ENCODE data around the gene INAVA. TPM values are rescaled to one million over a fixed set of nuclear protein-coding genes. Genes with fewer than 3 reads are reported as not detected.

Gene INAVA
- total and polyA plus RNA-seq, 11 donors, result 0.07 to 0.43 (median 0.11) TPM; not detected in 4

- H3K27me3 ChIP-seq, result peaks cover 4 to 40% (median 31%) of the 10 kb centered on the region in 9 donors
- H3K27ac ChIP-seq, result no peak overlapping the region
- intact Hi-C loops (cut with DNase I), result loop anchor here in 1 of 10 donors (5.0 kb wide), 1 partner anchor 149 kb away; no protein-coding TSS in a partner anchor
Observed at GRCh38 chr1:200892958-200893357, 1.7 kb upstream of the INAVA start.

GRCh38 chr1:200893411-200893901, 1.2 kb upstream of the INAVA start:
- DNase-seq (no peak), ATAC-seq (no peak)
- Histone ChIP-seq H3K36me3 (no peaks in the 10 kb centered on the region), H3K9me3 (no peaks in the 10 kb centered on the region), H3K4me1 (peaks cover 0 to 28% (median 11%) of the 10 kb centered on the region in 12 donors), H3K27ac (no peak overlapping the region), H3K4me3 (no peak overlapping the region), H3K27me3 (peaks cover 4 to 37% (median 31%) of the 10 kb centered on the region in 9 donors)
- 77 to 83% (median 81%) methylated on average over 6 of the region's 6 CpGs for WGBS, 4 donors
- TF ChIP-seq POLR2A (IDR thresholded peaks at IDR 0.05) (no peak), CTCF (IDR thresholded peaks at IDR 0.05) (no peak)
- intact Hi-C loops (cut with DNase I), result loop anchor here in 1 of 10 donors (5.0 kb wide), 1 partner anchor 149 kb away; no protein-coding TSS in a partner anchor

More at GRCh38 chr1:200892958-200893357, 1.7 kb upstream of the INAVA start:
- DNase-seq, result no peak
- no peaks in the 10 kb centered on the region for H3K9me3 ChIP-seq
- no peak for TF ChIP-seq CTCF (IDR thresholded peaks at IDR 0.05)
- no peak for TF ChIP-seq POLR2A (IDR thresholded peaks at IDR 0.05)
- H3K36me3 ChIP-seq, result no peaks in the 10 kb centered on the region
- ATAC-seq, result no peak
- peaks cover 0 to 33% (median 11%) of the 10 kb centered on the region in 12 donors for H3K4me1 ChIP-seq
- H3K4me3 ChIP-seq, result no peak overlapping the region

- WGBS, 4 donors, result 87 to 90% (median 89%) methylated on average over 8 of the region's 8 CpGs
- Histone ChIP-seq H3K36me3 (no peaks in the 10 kb centered on the region), H3K27me3 (peaks cover 4 to 27% (median 24%) of the 10 kb centered on the region in 9 donors), H3K9me3 (no peaks in the 10 kb centered on the region), H3K27ac (no peak overlapping the region), H3K4me1 (peaks cover 0 to 22% (median 11%) of the 10 kb centered on the region in 12 donors), H3K4me3 (no peak overlapping the region)
- no peak for ATAC-seq
- TF ChIP-seq POLR2A (IDR thresholded peaks at IDR 0.05), result no peak
- TF ChIP-seq CTCF (IDR thresholded peaks at IDR 0.05), result no peak
- no peak for DNase-seq
- intact Hi-C loops (cut with DNase I), result no loop called here
Observed at GRCh38 chr1:200895443-200895789, 716 bp downstream of the INAVA start.

GRCh38 chr1:200895801-200896530, 1.3 kb downstream of the INAVA start:
- Histone ChIP-seq H3K4me1 (peaks cover 0 to 16% (median 9%) of the 10 kb centered on the region in 12 donors), H3K4me3 (no peak overlapping the region), H3K9me3 (no peaks in the 10 kb centered on the region), H3K36me3 (no peaks in the 10 kb centered on the region), H3K27ac (no peak overlapping the region), H3K27me3 (peaks cover 4 to 22% (median 19%) of the 10 kb centered on the region in 9 donors)
- TF ChIP-seq POLR2A (IDR thresholded peaks at IDR 0.05) (no peak), CTCF (IDR thresholded peaks at IDR 0.05) (no peak)
- ATAC-seq, result no peak
- intact Hi-C loops (cut with DNase I), result no loop called here
- no peak for DNase-seq
- 88 to 92% (median 89%) methylated on average over 9 of the region's 9 CpGs for WGBS, 4 donors

Measured in heart left ventricle (tissue), 16 donors.